NOMO-1 (cell line): Measurements from ENCODE around the gene GTF3C5.
"Not testable (repeated sequence)": the region's sequence is repeated elsewhere in the genome, so short reads cannot be mapped to it uniquely, and the experiment has no call there.

Experiments
- DNase-seq, 2 experiments: peaks; one replicate each; lab custom pipeline; 2025; ENCODE audit not compliant: unreplicated experiment in 2 of 2; lab: John Stamatoyannopoulos, UW

The GTF3C5 gene, protein sequence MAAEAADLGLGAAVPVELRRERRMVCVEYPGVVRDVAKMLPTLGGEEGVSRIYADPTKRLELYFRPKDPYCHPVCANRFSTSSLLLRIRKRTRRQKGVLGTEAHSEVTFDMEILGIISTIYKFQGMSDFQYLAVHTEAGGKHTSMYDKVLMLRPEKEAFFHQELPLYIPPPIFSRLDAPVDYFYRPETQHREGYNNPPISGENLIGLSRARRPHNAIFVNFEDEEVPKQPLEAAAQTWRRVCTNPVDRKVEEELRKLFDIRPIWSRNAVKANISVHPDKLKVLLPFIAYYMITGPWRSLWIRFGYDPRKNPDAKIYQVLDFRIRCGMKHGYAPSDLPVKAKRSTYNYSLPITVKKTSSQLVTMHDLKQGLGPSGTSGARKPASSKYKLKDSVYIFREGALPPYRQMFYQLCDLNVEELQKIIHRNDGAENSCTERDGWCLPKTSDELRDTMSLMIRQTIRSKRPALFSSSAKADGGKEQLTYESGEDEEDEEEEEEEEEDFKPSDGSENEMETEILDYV

DNA sequence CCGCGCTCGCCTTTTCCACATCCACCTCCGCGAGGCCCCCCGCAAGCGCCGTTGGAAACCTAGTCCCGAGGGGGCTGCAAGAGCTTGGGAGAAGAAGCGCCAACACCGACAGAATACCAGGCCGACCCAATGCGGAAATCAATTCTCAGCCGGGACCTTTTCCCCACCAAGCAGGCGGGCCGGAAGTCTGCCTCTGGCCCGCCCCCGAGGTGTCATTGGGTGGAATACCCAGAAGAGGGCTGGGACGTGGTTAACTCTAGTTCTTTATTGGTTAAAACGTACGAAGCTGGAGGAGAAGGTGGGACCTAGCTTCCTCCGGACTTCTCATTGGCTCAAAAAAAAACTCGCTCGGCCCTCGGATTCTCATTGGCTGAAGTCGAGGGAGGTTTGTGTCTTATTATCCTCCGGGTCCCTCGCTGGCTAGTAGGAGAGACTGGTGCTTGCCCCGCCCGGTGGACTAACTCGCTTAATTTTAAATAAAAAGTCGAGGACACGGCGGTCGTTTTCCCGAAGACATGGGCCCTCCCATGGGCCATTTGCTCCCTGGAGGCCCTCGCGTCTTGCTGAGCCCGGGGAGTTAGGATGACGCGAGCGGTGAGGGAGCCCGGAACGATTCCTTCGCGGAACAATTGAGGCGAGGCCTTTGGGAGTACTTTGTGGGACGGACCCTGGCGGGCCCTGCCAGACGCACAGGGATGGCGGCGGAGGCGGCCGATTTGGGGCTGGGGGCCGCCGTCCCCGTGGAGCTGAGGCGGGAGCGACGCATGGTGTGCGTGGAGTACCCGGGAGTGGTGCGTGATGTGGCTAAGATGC lies at the start of gene GTF3C5:
TSS of gene GTF3C5 (plus strand) at position 681 of the 813 bp plus-strand sequence. CDS start at position 696, 15 bp downstream.
- DNase-seq, result peak; percentile 98 to 99

DNA sequence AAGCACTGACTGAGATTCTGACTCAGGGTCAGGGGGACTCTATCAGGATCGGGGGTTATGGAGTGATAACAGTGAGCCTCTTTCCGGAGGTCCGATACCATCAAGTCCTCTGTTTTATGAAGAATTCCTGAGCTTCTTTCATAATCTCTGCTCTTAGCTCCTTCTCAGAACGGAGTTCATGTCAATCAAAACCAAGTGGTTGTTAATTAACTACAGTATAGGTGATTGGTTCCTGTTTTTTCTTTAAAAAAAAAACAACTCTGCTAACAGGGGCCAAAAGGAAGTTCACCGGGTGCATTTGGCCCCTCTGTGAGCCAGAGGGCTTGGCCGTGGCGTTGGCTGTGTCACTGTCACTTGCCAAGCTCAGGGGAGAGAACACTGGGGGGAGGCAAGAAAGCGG lies 48.3 kb upstream of the GTF3C5 start:
- DNase-seq, result peak; percentile 83 to 89

DNA sequence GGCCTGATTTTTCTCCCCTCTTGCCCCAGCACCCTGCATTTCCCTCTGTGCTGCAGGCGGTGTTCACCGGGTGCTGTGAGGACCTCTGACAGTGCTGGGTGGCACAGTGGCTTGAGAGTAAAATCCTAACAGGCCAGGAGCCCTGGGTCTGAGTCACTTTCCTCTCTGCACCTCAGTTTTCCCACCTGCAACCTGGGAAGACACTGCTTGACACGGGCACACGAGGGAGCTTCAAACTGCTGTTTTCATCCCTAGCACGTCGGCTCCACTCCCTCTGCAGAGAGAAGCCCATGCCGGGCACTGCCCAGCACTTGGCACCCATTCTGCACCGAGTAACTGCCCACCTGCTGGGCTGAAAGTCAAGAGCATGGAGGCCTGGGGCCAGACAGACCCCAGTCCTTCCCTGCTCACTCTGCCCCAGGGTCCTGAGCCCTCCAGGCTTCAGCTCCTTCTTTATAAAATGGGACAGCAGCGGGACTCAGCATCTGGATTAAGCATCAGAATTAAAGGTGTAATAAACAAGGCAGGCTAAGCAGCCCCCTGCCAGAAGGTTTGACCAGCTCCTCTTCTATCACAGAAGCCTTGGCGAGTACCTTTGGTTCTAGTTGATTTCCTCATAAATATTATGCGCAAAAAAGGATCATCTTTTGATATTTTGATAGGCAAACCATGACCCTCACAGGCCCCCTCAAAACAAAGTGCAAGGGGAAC lies 47.2 kb upstream of the GTF3C5 start:
- no peak for DNase-seq

DNA sequence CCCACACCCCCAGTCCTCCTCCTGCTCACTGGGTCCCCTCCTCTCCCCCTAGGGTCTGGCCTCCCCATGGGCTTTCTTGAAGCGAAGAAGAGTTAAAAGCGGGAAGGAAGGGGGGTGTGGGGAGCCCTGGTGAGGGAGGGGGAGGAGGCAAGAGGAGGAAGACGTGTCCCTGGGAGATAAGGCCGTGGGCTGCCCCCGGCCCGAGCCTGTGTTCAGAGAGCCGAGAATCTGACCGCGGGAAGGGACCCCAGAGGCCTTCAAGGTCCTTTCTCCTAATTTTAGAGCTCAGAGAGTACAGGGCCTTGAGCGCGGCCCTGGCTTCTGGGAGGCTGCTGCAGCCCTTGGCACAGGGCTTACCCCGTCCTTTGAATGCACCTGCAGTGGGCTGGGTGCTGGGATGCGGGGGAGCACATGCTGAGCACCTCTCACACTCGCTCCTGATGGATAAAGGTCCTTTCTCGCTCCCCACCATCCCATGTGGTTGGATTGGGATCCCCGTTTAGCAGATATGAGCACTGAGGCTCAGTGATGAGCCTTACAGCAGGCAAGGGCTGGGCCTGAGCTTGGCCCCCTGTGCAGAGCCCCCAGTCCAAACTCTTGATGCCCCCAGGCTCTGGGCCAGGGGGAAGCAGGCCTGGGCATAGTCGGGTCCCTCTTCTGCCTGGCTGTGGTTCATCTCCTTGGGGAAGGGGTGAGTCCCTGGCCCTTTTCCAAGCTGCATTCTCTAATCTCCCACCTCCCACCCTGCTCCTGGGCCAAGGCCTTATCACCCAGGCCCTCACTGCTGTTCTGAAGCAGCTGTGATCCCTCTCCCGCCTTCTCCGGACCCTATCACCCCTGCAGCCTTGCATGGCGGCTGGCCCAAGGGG lies 46.4 kb upstream of the GTF3C5 start:
- DNase-seq, result no peak

DNA sequence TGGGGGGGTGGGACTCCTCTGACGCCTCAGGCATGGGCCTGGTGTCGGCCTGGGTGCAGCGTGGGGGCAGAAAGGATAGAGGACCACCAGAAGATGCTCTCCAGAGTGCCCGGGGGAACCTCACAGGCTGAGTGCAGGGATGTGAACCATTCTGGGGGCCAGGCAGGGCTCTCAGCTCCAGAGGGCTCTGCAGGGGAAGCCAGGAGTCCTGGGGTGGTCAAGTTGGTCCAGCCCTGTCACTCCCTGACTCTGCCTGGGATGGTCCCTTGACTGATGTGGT lies 45.8 kb upstream of the GTF3C5 start:
- DNase-seq, result no peak

DNA sequence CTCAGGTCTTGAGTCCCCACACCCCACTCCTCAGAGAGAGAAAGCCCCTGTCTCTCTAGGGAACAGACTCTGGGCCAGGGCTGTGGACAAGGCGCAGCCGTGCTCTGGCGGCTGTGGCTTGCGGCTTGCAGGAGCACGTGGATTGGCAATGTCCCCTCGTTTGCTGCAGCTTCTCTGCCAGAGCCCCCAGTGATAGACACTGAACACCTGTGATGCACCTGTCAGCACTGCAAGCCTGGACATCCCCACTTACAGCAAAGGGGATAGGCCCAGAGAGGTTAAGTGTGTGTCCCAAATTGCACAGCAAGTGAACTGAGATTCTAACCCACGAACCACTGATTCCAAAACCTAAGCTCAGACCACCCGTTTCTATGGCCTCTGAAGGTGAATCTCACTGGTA lies 45.3 kb upstream of the GTF3C5 start:
- DNase-seq, result no peak

DNA sequence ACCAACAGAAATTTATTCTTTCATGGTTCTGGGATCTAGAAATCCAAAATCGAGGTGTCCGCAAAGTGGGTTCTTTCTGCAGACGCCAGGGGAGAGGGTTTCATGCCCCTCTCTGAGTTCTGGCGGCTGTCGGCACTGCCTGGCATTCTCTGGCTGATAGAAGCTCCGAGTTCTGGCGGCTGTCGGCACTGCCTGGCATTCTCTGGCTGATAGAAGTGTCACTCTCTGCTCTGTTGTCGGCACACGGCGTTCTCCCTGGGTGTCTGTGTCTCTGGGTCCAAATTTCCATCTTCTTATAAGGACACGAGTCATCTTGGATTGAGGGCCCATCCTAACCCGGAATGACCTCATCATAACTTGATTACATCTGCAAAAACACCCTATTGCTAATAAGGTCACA lies 44.7 kb upstream of the GTF3C5 start:
- DNase-seq, result no peak

DNA sequence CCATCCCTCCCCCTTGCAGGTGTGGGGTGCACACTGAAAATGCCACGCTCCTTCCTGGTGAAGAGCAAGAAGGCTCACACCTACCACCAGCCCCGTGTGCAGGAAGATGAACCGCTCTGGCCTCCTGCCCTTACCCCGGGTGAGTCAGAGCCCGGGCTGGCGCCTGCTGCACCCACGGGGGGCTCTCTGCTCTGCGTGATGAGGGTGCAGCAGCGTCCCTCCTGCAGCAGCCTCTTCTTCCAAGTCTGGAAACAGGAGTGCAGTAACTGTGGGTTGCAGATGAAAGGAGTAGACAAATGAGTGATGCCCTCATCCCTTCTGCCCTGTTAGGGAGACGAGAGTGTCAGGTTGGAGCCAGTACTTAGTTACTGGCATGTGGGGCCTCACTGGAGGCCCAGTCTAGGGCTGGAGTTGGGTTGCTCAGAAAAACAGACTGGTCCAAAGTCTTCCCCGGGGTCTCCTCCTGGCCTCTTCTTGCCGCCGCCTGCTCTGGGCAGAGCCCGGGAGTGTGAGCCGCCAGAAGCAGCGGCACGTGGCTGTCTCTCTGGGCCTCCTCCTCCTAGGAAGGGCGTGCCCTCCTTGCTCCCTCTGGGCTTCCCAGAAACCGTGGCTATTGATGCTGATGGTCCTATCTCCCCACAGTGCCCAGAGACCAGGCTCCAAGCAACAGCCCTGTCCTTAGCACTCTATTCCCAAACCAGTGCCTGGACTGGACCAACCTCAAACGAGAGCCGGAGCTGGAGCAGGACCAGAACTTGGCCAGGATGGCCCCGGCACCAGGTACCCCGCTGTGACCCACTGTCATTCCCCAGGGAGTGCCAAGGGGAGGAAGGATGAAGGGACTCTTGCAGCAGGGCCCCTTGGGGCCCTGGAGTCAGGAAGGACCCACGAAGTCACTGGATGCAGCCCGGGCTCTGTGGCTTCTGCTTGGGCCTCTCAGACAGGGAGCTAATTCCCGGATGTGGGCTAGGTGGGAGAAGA lies 43.9 kb upstream of the GTF3C5 start:
- DNase-seq, result no peak

DNA sequence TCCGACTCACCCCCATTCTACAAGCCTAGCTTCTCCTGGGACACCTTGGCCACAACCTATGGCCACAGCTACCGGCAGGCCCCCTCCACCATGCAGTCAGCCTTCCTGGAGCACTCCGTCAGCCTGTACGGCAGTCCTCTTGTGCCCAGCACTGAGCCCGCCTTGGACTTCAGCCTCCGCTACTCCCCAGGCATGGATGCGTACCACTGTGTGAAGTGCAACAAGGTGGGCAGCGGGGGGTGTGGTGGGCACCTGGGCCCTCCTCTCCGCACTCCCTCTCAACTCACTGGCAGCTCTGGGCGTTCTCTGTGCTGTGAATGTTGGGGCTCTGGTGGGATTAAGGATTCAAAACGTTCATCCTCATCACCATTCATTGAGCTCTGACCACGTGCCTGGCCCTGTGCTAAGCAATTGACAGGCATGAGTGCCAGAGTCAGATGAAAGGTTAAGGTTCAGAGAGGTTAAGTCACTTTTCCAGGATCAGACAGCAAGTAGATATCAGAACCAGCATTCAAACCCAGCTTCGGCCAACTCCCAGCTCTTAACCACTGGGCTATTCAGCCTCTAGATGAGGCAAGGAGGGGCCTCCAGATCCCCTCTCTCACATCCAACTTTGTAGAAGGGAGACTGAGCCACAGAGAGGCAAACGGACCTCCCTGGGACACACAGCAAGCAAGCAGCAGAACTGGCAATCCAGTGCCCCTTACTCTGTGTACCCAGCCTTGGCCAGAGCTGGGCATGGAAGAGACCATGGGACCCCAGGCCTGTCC lies 42.4 kb upstream of the GTF3C5 start:
- DNase-seq, result no peak

DNA sequence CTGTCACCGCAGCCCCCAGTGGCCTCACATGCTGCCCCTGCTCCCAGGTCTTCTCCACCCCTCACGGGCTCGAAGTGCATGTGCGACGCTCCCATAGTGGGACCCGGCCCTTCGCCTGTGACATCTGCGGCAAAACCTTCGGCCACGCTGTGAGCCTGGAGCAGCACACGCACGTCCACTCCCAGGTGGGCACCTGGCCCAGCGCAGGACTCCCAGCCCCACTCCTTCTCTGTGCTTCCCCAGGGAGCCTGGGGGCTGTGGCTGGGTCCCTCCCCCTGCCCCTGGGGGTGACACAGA lies 41.8 kb upstream of the GTF3C5 start:
- no peak for DNase-seq

DNA sequence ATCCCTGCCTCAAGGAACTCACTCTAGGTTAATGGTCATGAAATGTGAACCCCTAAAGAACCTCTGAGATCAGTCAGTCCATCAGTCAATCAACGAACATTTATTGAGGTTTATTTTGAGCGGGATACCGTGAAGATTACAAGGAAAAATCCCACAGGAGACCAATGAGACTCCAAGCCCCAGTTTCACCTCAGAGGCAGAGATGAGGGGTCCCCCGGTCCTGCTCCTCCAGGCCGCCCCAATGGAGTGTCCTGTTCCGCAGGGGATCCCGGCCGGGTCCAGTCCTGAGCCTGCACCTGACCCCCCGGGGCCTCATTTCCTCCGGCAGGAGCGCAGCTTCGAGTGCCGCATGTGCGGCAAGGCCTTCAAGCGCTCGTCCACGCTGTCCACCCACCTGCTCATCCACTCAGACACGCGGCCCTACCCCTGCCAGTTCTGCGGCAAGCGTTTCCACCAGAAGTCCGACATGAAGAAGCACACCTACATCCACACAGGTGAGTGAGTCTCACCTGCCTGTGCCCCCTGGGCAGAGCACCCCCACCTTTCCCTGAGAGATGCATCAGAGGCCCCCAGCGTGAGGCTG lies 41.3 kb upstream of the GTF3C5 start:
- no peak for DNase-seq

DNA sequence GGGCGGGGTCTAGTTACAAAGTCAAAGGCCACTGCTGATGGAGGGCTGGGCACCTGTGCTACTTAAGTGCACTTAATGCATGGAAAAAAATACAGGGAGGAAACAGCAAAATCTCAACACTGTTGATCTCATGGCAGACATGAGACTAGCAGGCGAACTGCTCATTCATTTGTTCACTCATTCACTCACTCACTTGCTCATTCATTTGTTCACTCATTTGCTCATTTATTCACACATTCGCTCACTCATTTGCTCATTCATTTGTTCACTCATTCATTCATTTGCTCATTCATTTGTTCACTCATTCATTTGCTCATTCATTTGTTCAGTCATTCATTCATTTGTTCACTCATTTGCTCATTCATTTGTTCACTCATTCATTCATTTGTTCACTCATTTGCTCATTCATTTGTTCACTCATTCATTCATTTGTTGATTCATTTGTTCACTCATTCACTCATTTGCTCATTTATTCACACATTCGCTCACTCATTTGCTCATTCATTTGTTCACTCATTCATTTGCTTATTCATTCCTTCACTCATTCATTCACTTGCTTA lies 40.7 kb upstream of the GTF3C5 start:
- DNase-seq, result not testable (repeated sequence)

DNA sequence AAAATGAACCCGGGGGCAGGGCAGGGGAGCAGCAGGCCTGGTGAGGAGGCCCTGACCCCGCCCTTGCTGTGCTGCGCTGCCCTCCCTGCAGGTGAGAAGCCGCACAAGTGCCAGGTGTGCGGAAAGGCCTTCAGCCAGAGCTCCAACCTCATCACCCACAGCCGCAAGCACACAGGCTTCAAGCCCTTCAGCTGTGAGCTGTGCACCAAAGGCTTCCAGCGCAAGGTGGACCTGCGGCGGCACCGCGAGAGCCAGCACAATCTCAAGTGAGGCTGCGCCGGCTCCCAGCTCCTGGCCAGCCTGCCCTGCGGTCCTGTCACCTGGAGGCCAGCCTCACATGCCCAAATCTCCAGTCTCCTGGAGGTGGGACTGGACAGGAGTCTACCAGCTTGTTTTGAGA lies 40.0 kb upstream of the GTF3C5 start:
- DNase-seq, result no peak

DNA sequence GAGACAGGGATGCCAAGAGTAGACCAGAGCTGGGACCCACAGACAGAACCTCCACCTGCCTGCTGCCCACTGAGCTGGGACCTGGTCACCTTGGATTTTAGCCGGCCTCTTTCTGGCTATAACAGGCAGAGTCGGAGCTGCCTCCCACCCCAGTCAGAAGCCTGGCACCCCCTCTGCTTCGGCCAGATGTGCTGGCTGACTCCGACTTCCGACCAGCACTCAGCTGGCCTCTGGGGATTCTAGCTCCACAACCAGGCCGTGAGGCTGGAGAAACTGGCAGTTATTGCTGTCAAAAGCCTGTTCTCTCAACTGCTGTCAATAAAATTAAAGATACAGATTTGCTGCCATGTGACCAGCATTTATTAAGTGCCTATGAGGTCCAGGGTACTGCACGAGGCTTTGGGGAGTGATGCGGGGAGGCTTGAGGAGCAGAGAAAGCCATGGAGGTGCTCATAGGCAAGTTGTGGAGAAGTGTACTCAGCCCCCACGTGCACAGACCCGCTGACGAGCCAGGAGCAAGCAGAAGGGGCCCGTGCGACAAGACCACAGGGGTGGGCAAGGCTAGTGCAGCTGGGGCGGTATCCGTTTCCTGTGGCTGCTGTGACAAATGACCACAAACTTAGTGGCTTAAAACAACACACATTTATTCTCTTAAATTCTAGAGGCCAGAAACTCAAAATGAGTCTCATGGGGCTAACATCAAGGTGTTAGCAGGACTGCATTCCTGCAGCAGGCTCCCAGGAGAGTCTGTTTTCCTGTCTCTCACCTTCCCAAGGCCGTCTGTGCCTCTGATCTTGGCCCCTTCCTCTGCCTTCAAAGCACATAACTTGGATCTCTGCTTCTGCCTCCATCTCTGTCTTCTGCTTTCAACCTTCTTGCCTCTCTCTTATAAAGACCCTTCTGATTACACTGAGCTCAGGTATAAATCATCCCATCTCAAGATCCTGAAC lies 39.2 kb upstream of the GTF3C5 start:
- peak in 1 of 2 experiments; percentile 12 for DNase-seq

DNA sequence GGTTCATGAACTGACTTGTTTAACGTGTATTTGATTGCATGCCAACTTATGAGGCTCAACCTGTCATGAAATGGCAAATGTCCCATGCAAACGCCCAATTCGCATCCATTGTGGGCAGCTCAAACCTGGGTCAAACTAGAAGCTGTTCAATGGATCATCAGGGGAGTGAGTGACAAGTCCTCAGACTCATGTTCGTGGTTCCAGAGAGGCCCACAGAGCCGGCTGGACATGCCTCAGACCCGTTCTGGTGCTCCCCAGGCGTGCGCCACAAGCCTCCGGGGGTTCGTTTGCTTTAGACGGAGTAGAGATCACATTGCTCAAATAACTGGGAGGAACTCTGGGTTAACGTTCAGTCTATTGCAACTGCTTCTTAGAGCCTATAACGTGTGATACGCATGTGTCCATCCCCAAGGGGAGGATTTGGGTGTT lies 37.3 kb upstream of the GTF3C5 start:
- no peak for DNase-seq

DNA sequence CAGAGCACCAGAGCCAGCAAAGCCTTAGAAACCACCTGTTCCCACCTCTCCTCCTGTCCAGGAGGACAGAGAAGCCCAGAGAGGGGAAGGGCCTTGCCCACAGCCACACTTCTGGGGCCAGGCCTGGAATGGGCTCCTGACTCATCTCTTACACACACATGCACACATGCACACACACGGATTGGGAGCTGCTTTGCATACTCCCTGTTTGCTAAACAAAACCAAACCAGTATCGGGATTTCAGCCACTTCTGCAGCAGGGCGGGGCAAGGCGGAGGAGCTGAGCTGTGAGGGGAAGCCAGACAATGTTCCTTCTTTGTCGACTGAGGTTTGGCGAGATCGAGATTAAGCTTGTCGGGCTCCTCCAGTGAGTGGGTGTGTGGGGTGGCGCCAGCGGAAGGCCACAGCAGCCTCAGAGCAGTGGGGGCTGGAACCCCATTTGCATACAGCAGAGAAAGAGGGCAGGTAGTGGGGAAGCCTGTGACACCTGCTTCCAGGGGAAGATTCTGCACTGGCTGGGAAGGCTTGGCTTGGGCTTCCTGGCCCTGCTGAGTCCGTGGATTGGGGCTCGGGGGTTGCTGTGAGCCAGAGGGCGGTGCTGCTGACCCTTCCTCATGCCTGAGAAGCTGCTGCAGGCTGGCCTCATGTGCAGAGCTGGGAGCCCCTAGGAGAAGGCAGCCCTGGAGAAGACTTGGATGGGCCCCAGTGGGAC lies 36.2 kb upstream of the GTF3C5 start:
- DNase-seq, result peak in 1 of 2 experiments; percentile 24
